T-helper 2 cell treated with Interferon-gamma antibody and Interleukin-4, amounts not matched to agents 5 μg/mL and 100 μg/mL, for 36 hours (primary cell): ENCODE results near the gene NLRP9.
"Not testable (repeated sequence)": the region's sequence is repeated elsewhere in the genome, so short reads cannot be mapped to it uniquely, and the experiment has no call there.

ENCODE experiments used
- DNase-seq: peaks from one replicate; pipeline ENCODE4 v3.0.0; 2021; ENCODE audit warnings: low spot score
- H3K27ac Mint-ChIP-seq: one replicate; pipeline ENCODE4 v1.8.0; 2021; ENCODE audit warnings: mild to moderate bottlenecking, mixed read lengths
- H3K27me3 Mint-ChIP-seq: one replicate; pipeline ENCODE4 v1.8.0; 2021; ENCODE audit warnings: low read depth, mixed read lengths
- H3K36me3 Mint-ChIP-seq: one replicate; pipeline ENCODE4 v1.8.0; 2021; ENCODE audit warnings: low read depth, mixed read lengths
- H3K4me1 Mint-ChIP-seq: one replicate; pipeline ENCODE4 v1.8.0; 2021; ENCODE audit warnings: low read depth, mixed read lengths
- H3K4me3 Mint-ChIP-seq: one replicate; pipeline ENCODE4 v1.8.0; 2022; ENCODE audit warnings: mild to moderate bottlenecking, moderate library complexity, mixed read lengths
- H3K9me3 Mint-ChIP-seq: one replicate; pipeline ENCODE4 v1.8.0; 2021; ENCODE audit warnings: mixed read lengths

The NLRP9 gene

DNA sequence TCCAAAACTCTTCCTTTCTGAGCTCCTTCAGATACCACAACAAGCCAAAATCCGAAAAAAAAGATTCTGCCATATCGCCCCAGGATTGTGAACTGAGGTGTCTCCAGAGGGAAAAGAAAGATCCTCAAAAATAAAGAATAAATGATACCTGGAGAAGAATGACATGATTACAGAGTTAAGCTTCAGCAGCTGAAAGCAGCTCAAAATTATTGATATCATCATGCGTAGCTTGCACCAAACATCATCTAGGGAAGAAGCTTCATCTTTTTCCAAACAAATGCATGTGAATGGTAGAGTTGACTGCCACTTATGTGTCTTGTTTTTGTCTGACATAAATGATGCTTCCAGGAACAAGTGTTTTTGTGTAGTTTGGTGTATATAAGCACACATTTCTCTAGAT, at the start of gene NLRP9:
TSS of gene NLRP9 (minus strand) at position 101 of the 400 bp plus-strand sequence. CDS start at position 73, 28 bp downstream.
- H3K9me3 Mint-ChIP-seq, result peaks cover 4% of the 10 kb centered on the region
- H3K27ac Mint-ChIP-seq, result no peak within 1 kb of the TSS
- H3K4me1 Mint-ChIP-seq, result no peaks in the 10 kb centered on the region
- no peak for DNase-seq
- no peaks in the 10 kb centered on the region for H3K27me3 Mint-ChIP-seq
- no peak within 1 kb of the TSS for H3K4me3 Mint-ChIP-seq
- H3K36me3 Mint-ChIP-seq, result no peaks in the 10 kb centered on the region

DNA sequence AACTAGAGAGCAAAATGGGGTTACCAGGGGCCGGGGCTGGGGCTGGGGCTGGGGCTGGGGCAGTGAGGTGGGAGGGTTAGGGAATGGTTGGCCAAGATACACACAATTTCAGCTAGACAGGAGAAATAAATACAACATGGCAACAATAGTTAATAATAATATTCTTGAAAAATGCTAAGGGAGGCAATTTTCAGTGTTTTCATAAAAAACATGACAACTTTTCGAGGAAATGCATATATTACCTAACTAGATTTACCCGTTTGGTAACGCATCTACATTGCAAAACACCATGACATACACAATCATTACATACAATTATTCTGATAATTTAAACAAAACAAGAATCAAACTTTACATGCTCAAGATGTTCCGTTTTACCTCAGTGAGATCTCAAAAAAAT, 42.9 kb upstream of the NLRP9 start:
- Mint-ChIP-seq H3K27me3 (no peaks in the 10 kb centered on the region), H3K4me1 (no peaks in the 10 kb centered on the region), H3K36me3 (no peaks in the 10 kb centered on the region), H3K9me3 (peaks cover 17% of the 10 kb centered on the region), H3K4me3 (no peak overlapping the region), H3K27ac (no peak overlapping the region)
- DNase-seq, result no peak

DNA sequence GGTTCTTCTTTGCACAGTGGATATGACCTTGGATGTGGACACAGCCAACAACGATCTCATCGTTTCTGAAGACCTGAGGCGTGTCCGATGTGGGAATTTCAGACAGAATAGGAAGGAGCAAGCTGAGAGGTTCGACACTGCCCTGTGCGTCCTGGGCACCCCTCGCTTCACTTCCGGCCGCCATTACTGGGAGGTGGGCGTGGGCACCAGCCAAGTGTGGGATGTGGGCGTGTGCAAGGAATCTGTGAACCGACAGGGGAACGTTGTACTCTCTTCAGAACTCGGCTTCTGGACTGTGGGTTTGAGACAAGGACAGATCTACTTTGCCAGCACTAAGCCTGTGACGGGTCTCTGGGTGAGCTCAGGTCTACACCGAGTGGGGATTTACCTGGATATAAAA, 40.1 kb upstream of the NLRP9 start:
- no peaks in the 10 kb centered on the region for H3K4me1 Mint-ChIP-seq
- peaks cover 22% of the 10 kb centered on the region for H3K9me3 Mint-ChIP-seq
- no peak overlapping the region for H3K27ac Mint-ChIP-seq
- DNase-seq, result no peak
- no peaks in the 10 kb centered on the region for H3K36me3 Mint-ChIP-seq
- H3K27me3 Mint-ChIP-seq, result no peaks in the 10 kb centered on the region
- no peak overlapping the region for H3K4me3 Mint-ChIP-seq

DNA sequence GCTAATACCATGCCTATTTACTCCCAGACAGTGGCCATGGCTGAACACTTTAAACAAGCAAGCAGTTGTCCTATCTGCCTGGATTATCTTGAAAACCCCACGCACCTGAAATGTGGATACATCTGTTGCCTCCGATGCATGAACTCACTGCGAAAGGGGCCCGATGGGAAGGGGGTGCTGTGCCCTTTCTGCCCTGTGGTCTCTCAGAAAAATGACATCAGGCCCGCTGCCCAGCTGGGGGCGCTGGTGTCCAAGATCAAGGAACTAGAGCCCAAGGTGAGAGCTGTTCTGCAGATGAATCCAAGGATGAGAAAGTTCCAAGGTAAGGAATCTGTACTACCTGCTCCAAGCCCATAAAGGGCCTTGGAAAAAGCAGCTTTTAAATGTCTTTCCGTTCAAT, 39.3 kb upstream of the NLRP9 start:
- DNase-seq, result no peak
- Mint-ChIP-seq H3K27me3 (no peaks in the 10 kb centered on the region), H3K27ac (no peak overlapping the region), H3K4me3 (no peak overlapping the region), H3K36me3 (no peaks in the 10 kb centered on the region), H3K4me1 (no peaks in the 10 kb centered on the region), H3K9me3 (peaks cover 22% of the 10 kb centered on the region)

DNA sequence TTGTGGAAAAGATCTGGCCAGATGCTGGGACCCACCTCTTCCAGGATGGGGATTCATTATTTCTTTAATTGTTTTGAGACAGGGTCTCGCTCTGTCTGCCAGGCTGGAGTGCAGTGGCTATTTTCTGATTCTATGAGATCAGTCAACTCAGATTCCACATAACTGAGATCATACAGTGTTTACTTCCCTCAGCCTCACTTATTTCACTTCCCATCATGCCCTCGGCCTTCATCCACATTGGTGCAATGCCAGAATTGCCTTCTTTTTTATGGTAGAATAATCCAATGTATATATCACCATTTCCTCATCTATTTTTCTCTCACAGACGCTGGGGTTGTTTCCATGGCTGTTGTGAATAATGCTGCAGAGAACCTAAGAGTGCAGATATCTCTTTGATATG, 31.4 kb upstream of the NLRP9 start:
- H3K4me3 Mint-ChIP-seq, DNase-seq, H3K27me3 Mint-ChIP-seq, H3K27ac Mint-ChIP-seq, H3K4me1 Mint-ChIP-seq, H3K36me3 Mint-ChIP-seq: not testable (repeated sequence)
- H3K9me3 Mint-ChIP-seq, result peaks cover 36% of the 10 kb centered on the region

DNA sequence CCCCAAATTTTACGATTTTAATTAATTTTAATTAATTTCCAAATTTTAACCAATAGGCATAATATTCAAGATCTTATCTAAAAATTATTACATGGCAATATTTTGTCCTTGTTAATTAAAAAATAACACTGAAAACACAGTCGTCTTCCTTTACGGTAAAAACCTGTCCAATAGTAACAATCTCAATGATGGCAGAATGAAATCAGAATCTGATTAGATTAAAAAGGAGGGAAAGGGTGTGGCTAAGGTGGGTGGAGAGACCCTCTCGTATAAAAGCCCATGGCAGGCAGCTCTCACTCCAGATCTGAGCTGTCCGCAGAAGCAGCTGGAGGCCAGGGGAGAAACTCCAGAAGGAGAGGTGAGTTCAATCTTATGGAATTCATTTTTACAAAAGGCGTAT, 30.6 kb upstream of the NLRP9 start, which contains the start of gene RFPL4AL1:
TSS of gene RFPL4AL1 (plus strand) at position 301 of the 400 bp plus-strand sequence. CDS start 2,687 bp downstream, outside the sequence.
- H3K4me3 Mint-ChIP-seq, H3K4me1 Mint-ChIP-seq, DNase-seq: not testable (repeated sequence)

DNA sequence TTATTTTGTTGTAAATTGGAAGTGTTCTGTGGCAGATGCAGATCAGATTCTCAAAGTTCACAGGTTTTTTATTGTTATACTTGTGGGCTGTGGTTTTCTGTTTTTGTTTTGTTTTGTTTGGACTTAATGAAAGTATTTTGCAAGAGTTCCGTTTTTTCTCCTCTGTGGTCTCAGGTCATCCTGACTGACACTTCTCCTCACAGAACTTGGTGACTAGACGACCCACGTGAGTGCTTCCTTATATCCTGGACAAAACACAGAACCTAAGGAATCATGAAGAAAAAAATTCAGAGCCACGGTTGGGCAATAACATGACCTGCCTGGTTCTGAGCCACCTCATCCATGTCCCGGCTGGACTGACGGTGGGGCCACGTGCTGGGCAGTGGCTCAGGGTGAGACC, 28.3 kb upstream of the NLRP9 start:
- Mint-ChIP-seq H3K4me1 (no peaks in the 10 kb centered on the region), H3K36me3 (no peaks in the 10 kb centered on the region), H3K27me3 (no peaks in the 10 kb centered on the region), H3K9me3 (peaks cover 36% of the 10 kb centered on the region), H3K27ac (no peak overlapping the region), H3K4me3 (no peak overlapping the region)
- no peak for DNase-seq

More for the DNA sequence above, 30.6 kb upstream of the NLRP9 start, which contains the start of gene RFPL4AL1:
- not testable (repeated sequence) for H3K27ac Mint-ChIP-seq, H3K27me3 Mint-ChIP-seq, H3K36me3 Mint-ChIP-seq
- H3K9me3 Mint-ChIP-seq, result peaks cover 37% of the 10 kb centered on the region

DNA sequence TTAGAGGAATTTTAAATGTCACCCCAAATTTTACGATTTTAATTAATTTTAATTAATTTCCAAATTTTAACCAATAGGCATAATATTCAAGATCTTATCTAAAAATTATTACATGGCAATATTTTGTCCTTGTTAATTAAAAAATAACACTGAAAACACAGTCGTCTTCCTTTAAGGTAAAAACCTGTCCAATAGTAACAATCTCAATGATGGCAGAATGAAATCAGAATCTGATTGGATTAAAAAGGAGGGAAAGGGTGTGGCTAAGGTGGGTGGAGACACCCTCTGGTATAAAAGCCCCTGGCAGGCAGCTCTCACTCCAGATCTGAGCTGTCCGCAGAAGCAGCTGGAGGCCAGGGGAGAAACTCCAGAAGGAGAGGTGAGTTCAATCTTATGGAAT, 20.6 kb upstream of the NLRP9 start, which contains the start of gene RFPL4A:
TSS of gene RFPL4A (plus strand) at position 301 of the 400 bp plus-strand sequence. CDS start 2,704 bp downstream, outside the sequence.
- not testable (repeated sequence) for H3K36me3 Mint-ChIP-seq, DNase-seq, H3K4me3 Mint-ChIP-seq, H3K9me3 Mint-ChIP-seq, H3K4me1 Mint-ChIP-seq, H3K27me3 Mint-ChIP-seq, H3K27ac Mint-ChIP-seq

DNA sequence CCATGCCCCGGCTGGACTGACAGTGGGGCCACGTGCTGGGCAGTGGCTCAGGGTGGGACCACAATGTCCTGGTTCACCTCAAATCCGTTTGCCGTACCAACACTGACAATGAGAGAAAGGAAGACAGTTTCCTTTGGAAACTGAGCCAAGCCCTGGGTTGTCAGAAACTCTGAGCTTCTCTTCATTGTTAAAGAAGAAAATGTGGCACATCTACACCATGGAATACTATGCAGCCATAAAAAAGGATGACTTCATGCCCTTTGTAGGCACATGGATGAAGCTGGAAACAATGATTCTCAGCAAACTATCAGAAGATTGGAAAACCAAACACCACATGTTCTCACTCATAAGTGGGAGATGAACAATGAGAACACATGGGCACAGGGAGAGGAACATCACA, 18.6 kb upstream of the NLRP9 start:
- H3K4me3 Mint-ChIP-seq, H3K4me1 Mint-ChIP-seq: not testable (repeated sequence)

DNA sequence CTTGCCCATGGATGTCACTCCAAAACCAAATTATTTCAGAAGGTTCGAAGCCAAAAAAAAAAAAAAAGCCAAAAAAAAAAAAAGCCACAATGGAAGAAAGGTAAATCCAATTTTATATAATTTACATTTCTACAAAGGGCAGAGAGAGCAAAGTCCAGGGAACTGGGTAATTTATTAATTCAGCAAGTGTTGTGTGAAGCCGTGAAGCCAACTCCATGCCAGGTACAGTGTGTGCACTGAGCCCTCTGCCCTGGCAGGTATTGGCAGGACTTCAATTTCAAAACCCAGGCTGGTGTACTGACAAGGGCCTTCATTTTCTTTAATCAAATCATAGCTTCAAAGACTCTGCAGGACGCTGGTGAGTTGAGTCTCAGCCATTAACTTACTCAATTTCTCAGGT, 15.2 kb upstream of the NLRP9 start:
- Mint-ChIP-seq H3K4me3 (no peak overlapping the region), H3K27me3 (no peaks in the 10 kb centered on the region), H3K4me1 (no peaks in the 10 kb centered on the region), H3K27ac (no peak overlapping the region), H3K36me3 (no peaks in the 10 kb centered on the region), H3K9me3 (peaks cover 6% of the 10 kb centered on the region)
- DNase-seq, result no peak

More for the DNA sequence above, 18.6 kb upstream of the NLRP9 start:
- not testable (repeated sequence) for H3K36me3 Mint-ChIP-seq, H3K9me3 Mint-ChIP-seq, H3K27me3 Mint-ChIP-seq, H3K27ac Mint-ChIP-seq, DNase-seq

DNA sequence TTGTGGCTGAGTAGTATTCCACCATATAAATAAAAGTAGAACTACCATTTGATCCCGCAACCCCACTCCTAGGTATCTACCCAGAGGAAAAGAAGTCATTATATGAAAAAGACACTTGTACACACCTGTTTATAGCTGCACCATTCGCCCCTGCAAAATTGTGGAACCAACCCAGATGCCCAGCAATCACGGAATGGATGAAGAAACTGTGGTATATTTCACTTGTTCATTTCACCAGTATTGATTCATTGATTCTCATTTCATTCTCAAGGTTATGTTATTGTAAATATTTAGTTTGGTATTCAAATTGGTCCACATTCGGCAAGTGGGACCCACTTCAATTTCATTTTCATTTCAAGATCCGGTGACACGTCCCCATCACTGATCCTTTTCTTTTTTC, 12.5 kb upstream of the NLRP9 start:
- no peak for DNase-seq
- Mint-ChIP-seq H3K4me3 (no peak overlapping the region), H3K4me1 (no peaks in the 10 kb centered on the region), H3K27ac (no peak overlapping the region), H3K9me3 (no peaks in the 10 kb centered on the region), H3K27me3 (no peaks in the 10 kb centered on the region), H3K36me3 (no peaks in the 10 kb centered on the region)

DNA sequence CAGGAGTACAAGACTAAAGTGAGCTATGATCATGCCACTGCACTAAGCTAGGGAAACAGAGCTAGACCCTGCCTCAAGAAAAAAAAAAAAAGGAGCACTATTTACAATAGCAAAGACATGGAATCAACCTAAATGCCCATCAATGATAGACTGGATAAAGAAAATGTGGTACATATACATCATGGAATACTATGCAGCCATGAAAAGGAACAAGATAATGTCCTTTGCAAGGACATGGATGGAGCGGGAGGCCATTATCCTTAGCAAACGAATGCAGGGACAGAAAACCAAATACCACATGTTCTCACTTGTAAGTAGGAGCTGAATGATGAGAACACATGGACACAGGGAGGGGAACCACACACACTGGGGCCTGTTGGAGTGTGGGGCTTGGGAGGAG, 7.8 kb downstream of the NLRP9 start:
- not testable (repeated sequence) for H3K4me1 Mint-ChIP-seq, H3K27me3 Mint-ChIP-seq, H3K4me3 Mint-ChIP-seq, DNase-seq, H3K36me3 Mint-ChIP-seq, H3K27ac Mint-ChIP-seq
- H3K9me3 Mint-ChIP-seq, result peaks cover 11% of the 10 kb centered on the region

DNA sequence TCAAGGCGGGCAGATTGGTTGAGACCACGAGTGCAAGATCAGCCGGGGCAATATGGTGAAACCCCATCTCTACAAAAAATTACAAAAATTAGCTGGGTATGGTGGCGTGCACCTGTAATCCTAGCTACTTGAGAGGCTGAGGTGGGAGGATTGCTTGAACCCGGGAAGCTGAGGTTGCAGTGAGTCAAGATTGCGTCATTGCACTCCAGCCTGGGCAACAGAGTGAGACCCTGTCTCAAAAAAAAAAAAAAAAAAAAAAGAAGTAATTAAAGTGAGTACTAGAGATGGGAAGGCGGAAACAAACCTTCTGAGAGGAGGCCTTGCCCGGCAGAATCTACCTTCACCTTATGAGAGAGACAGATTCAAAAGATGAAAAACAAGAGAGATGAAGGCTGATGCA, 14.7 kb downstream of the NLRP9 start:
- no peak for DNase-seq
- no peaks in the 10 kb centered on the region for H3K36me3 Mint-ChIP-seq
- H3K27ac Mint-ChIP-seq, result no peak overlapping the region
- no peak overlapping the region for H3K4me3 Mint-ChIP-seq
- H3K9me3 Mint-ChIP-seq, result peaks cover 25% of the 10 kb centered on the region
- no peaks in the 10 kb centered on the region for H3K4me1 Mint-ChIP-seq
- H3K27me3 Mint-ChIP-seq, result no peaks in the 10 kb centered on the region

DNA sequence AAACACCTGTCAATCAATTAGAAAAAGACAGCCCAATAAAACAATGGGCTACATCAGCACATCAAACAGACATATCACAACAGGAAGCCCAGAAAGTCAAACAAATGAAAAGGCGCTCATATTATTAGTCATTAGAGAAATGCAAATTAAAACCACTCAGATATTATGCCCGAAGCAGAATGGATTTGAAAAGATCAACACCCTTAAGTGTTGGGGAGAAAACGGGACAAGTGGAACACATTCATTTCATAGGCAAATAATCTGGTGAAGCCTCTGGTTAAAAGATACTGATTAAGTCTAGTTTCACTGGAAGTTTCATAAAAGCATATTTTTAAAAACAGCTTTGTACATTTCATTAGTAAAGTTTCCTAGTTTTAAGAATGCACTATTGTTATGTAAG, 17.4 kb downstream of the NLRP9 start:
- Mint-ChIP-seq H3K4me1 (no peaks in the 10 kb centered on the region), H3K36me3 (no peaks in the 10 kb centered on the region), H3K4me3 (no peak overlapping the region), H3K27ac (no peak overlapping the region), H3K27me3 (no peaks in the 10 kb centered on the region), H3K9me3 (peaks cover 25% of the 10 kb centered on the region)
- no peak for DNase-seq

DNA sequence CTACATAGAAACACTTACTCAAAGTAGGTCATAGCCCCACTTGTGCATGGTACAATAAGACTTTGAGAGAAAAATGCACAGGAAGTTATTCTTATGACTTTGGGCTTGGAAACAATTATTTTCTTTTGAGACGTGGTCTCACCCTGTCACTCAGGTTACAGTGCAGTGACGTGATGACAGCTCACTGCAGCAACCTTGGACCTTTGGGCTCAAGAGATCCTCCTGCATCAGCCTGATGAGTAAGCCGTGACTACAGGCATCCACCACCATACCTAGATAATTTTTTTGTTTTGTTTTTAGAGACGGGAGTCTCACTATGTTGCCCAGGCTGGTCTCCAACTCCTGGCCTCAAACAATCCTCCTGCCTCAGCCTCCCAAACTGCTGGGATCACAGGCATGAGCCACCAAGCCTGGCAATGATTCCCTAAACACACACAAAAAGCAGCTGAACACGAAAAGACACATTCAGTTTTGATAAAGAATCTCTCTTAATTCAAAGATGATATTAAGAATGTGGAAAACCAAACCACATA, 17.9 kb downstream of the NLRP9 start:
- no peak for DNase-seq
- H3K27me3 Mint-ChIP-seq, result no peaks in the 10 kb centered on the region
- no peak overlapping the region for H3K27ac Mint-ChIP-seq
- no peak overlapping the region for H3K4me3 Mint-ChIP-seq
- H3K9me3 Mint-ChIP-seq, result peaks cover 25% of the 10 kb centered on the region
- H3K4me1 Mint-ChIP-seq, result no peaks in the 10 kb centered on the region
- H3K36me3 Mint-ChIP-seq, result no peaks in the 10 kb centered on the region
